Activated naive CD8-positive, alpha-beta T cell treated with anti-CD3 and anti-CD28 coated beads, Interleukin-2, amount 10 ng/mL, durations not matched to agents 7 days and 5 days (primary cell): Measurements from ENCODE around the gene AFMID. TPM values are rescaled to one million over a fixed set of nuclear protein-coding genes. Genes with fewer than 3 reads are reported as not detected.
A peak's percentile ranks its signal among the peaks of the same experiment; 100 is the strongest.
"Not testable (repeated sequence)": the region's sequence is repeated elsewhere in the genome, so short reads cannot be mapped to it uniquely, and the experiment has no call there.

Source experiments
- ATAC-seq: fragments of 150-1000 bp; cut with Tn5 transposase; one replicate; pipeline ENCODE4 v1.10.0; 2021; ENCODE audit warnings: low read depth, moderate library complexity
- POLR2A ChIA-PET: fragments of 350-600 bp; sonication (Branson Sonifier 250); formaldehyde crosslinking; loops from one replicate; lab custom pipeline; 2021; ENCODE audit warnings: antibody characterized with exemption; lab: Charles Lee
- DNase-seq: peaks from one replicate; pipeline ENCODE4 v3.0.0; 2021
- H3K27ac Mint-ChIP-seq: one replicate; pipeline ENCODE4 v1.8.0; 2022; ENCODE audit warnings: mild to moderate bottlenecking, mixed read lengths
- H3K27me3 Mint-ChIP-seq: one replicate; pipeline ENCODE4 v1.8.0; 2022; ENCODE audit warnings: mild to moderate bottlenecking, moderate library complexity, mixed read lengths
- H3K36me3 Mint-ChIP-seq: one replicate; pipeline ENCODE4 v1.8.0; 2021; ENCODE audit warnings: mild to moderate bottlenecking, mixed read lengths
- H3K4me1 Mint-ChIP-seq: one replicate; pipeline ENCODE4 v1.8.0; 2021; ENCODE audit warnings: mixed read lengths
- H3K4me3 Mint-ChIP-seq: one replicate; pipeline ENCODE4 v1.8.0; 2022; ENCODE audit warnings: mild to moderate bottlenecking, moderate library complexity, mixed read lengths
- H3K9me3 Mint-ChIP-seq: one replicate; pipeline ENCODE4 v1.8.0; 2021; ENCODE audit warnings: mixed read lengths
- total RNA-seq, 2 experiments: library from RNA; stranded (reverse); gene quantifications; one replicate each; pipeline ENCODE4 v1.2.3, GENCODE V29; 2021

AFMID gene
- total RNA-seq, 2 experiments from 2014 or later: 11.3 to 13.4 TPM

DNA sequence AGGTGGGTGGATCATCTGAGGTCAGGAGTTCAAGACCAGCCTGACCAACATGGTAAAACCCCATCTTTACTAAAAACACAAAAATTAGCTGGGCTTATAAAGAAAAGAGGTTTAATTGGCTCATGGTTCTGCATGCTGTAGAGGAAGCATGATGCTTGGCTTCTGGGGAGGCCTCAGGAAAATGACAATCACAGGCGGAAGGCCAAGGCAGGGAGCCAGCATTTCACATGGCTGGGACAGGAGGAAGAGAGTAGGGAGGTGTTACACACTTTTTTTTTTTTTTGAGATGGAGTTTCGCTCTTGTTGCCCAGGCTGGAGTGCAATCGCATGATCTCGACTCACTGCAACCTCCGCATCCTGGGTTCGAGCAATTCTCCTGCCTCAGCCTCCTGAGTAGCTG lies 47.9 kb downstream of the AFMID start:
- H3K27ac Mint-ChIP-seq, ATAC-seq, H3K36me3 Mint-ChIP-seq, POLR2A ChIA-PET, DNase-seq, H3K4me3 Mint-ChIP-seq, H3K4me1 Mint-ChIP-seq, H3K9me3 Mint-ChIP-seq: not testable (repeated sequence)
- peaks cover 32% of the 10 kb centered on the region for H3K27me3 Mint-ChIP-seq

GRCh38 chr17:78235885-78236284 lies 48.7 kb downstream of the AFMID start:
- no peak overlapping the region for H3K4me3 Mint-ChIP-seq
- H3K27me3 Mint-ChIP-seq: peaks cover 23% of the 10 kb centered on the region
- DNase-seq: no peak
- H3K4me1 Mint-ChIP-seq: peaks cover 5% of the 10 kb centered on the region
- POLR2A ChIA-PET: no interaction called here
- no peaks in the 10 kb centered on the region for H3K36me3 Mint-ChIP-seq
- H3K27ac Mint-ChIP-seq: no peak overlapping the region
- no peaks in the 10 kb centered on the region for H3K9me3 Mint-ChIP-seq
- ATAC-seq: no peak

GRCh38 chr17:78236362-78237127 lies 49.4 kb downstream of the AFMID start:
- ATAC-seq: no peak
- peaks cover 5% of the 10 kb centered on the region for H3K4me1 Mint-ChIP-seq
- H3K9me3 Mint-ChIP-seq: no peaks in the 10 kb centered on the region
- POLR2A ChIA-PET: no interaction called here
- H3K36me3 Mint-ChIP-seq: no peaks in the 10 kb centered on the region
- DNase-seq: no peak
- no peak overlapping the region for H3K27ac Mint-ChIP-seq
- peaks cover 16% of the 10 kb centered on the region for H3K27me3 Mint-ChIP-seq
- no peak overlapping the region for H3K4me3 Mint-ChIP-seq

DNA sequence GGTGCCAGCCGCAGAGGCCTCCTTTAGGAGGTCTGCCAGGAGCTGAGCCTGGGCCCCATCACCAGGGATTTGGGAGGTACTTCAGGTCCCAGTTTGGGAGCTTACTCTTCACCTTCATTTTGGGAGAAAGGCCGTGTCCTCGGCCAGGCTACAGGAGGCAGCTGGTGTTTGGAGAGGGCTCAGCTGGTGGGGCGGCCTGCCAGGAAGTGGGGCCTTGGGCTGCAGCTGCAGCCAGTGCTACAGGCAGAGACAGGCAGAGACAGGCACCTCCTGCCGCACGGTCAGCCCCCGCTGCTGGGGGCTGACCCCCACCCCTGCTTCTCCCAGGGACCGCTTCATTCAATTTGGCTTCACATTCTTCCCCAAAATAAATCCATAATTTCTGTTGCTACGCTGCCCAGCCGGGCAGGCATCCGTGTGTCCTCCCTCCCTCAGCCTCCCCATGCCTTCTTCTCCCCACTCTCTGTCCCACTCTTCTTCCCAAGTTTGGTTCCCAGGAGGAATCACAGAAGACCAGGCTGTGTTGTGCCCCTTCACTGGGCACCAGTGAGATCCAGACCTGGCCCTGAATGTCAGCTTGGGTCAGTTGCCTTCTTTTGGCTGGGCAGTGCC lies 50.3 kb downstream of the AFMID start:
- Mint-ChIP-seq H3K27ac (no peak overlapping the region), H3K36me3 (no peaks in the 10 kb centered on the region), H3K4me1 (peaks cover 5% of the 10 kb centered on the region), H3K4me3 (no peak overlapping the region), H3K9me3 (no peaks in the 10 kb centered on the region), H3K27me3 (peaks cover 10% of the 10 kb centered on the region)
- DNase-seq (no peak), ATAC-seq (no peak)
- POLR2A ChIA-PET: no interaction called here

GRCh38 chr17:78238823-78239488 lies 51.8 kb downstream of the AFMID start:
- POLR2A ChIA-PET: no interaction called here
- Mint-ChIP-seq H3K4me3 (no peak overlapping the region), H3K4me1 (peaks cover 6% of the 10 kb centered on the region), H3K36me3 (no peaks in the 10 kb centered on the region), H3K27ac (no peak overlapping the region), H3K27me3 (peaks cover 2% of the 10 kb centered on the region), H3K9me3 (no peaks in the 10 kb centered on the region)
- DNase-seq (no peak), ATAC-seq (no peak)

DNA sequence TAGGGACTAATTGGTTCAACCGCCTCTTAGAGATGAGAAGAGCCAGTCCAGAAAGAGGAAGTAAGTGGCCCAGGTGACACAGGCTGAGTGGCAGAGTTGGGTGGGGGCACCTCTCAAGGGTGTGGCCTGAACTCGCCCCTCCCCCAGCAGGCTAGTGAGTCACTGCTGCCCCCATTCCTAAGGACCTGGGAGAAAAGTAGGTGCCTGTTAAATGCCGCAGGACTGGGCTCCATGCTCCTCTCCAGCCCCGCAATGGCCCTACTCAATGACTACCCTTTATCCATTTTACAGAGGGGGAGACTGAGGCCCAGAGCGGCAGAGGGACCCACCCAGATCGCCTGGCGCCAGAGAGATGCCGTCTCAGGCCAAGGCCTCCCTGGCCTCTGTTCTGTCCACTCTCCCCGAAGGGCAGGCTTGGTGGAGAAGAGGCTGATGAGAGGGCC lies 52.3 kb downstream of the AFMID start:
- ATAC-seq: no peak
- H3K27me3 Mint-ChIP-seq: peaks cover 3% of the 10 kb centered on the region

DNA sequence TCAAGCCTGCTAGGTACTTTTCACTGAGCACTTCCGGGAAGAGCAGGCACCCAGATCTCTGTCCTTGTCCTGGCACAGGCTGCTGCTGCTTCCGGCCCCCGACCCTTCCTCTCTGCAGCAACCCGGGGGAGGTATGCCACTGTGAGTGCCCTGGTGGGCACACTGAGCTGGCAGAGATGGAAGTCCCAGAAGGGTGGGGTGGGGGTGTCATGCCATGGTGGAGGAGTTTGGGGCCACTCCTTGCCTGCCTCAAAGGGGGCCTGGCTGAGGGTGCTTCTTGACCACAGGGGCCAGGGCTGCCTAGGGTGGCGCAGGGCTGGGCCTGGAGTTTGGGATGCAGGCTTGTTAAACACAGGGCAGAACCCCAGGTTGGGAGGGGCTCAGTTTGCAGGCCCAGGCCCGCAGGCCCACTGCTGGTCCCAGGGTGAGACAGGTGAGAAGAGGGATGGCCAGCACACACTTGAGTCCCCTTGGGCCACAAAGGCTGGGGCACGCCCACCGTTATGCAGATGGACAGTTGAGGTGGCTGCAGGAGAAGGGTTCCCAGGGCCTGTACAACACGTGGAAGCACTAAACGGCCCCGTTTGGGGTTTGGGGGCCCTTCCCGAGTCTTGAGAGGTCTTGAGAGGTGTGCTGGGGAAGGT lies 53.0 kb downstream of the AFMID start:
- H3K4me1 Mint-ChIP-seq: peaks cover 6% of the 10 kb centered on the region
- no peak overlapping the region for H3K4me3 Mint-ChIP-seq
- peaks cover 4% of the 10 kb centered on the region for H3K27me3 Mint-ChIP-seq
- no peaks in the 10 kb centered on the region for H3K36me3 Mint-ChIP-seq
- POLR2A ChIA-PET: no interaction called here
- H3K9me3 Mint-ChIP-seq: no peaks in the 10 kb centered on the region
- ATAC-seq (no peak), DNase-seq (no peak)
- H3K27ac Mint-ChIP-seq: no peak overlapping the region

More for the DNA sequence above, 52.3 kb downstream of the AFMID start:
- no peak for DNase-seq
- no peak overlapping the region for H3K4me3 Mint-ChIP-seq
- H3K36me3 Mint-ChIP-seq: no peaks in the 10 kb centered on the region
- no peaks in the 10 kb centered on the region for H3K9me3 Mint-ChIP-seq
- peaks cover 6% of the 10 kb centered on the region for H3K4me1 Mint-ChIP-seq
- POLR2A ChIA-PET: no interaction called here
- H3K27ac Mint-ChIP-seq: no peak overlapping the region

- POLR2A ChIA-PET: no interaction called here
- Mint-ChIP-seq H3K4me1 (peaks cover 6% of the 10 kb centered on the region), H3K4me3 (no peak overlapping the region), H3K9me3 (peaks cover 3% of the 10 kb centered on the region), H3K27ac (no peak overlapping the region), H3K27me3 (peaks cover 8% of the 10 kb centered on the region), H3K36me3 (no peaks in the 10 kb centered on the region)
- no peak for ATAC-seq
- DNase-seq: no peak
Observed at GRCh38 chr17:78240839-78241238, 53.7 kb downstream of the AFMID start.

GRCh38 chr17:78241277-78242023 lies 54.3 kb downstream of the AFMID start:
- Mint-ChIP-seq H3K27ac (no peak overlapping the region), H3K4me1 (peaks cover 6% of the 10 kb centered on the region), H3K4me3 (no peak overlapping the region), H3K27me3 (peaks cover 9% of the 10 kb centered on the region), H3K36me3 (no peaks in the 10 kb centered on the region), H3K9me3 (peaks cover 3% of the 10 kb centered on the region)
- POLR2A ChIA-PET: no interaction called here
- ATAC-seq: no peak
- DNase-seq: no peak

GRCh38 chr17:78242024-78242742 lies 55.0 kb downstream of the AFMID start:
- Mint-ChIP-seq H3K27ac (no peak overlapping the region), H3K4me1 (peaks cover 6% of the 10 kb centered on the region), H3K36me3 (no peaks in the 10 kb centered on the region), H3K4me3 (no peak overlapping the region), H3K27me3 (peaks cover 15% of the 10 kb centered on the region), H3K9me3 (peaks cover 3% of the 10 kb centered on the region)
- POLR2A ChIA-PET: interaction anchor here (1.0 kb wide), 1 partner anchor 9 kb away, joined by 3 read pairs; no protein-coding TSS in a partner anchor
- ATAC-seq (peak; percentile 24), DNase-seq (no peak)

GRCh38 chr17:78247304-78247703 lies 60.1 kb downstream of the AFMID start:
- Mint-ChIP-seq H3K27ac (no peak overlapping the region), H3K36me3 (no peaks in the 10 kb centered on the region), H3K4me1 (peaks cover 19% of the 10 kb centered on the region), H3K27me3 (peaks cover 22% of the 10 kb centered on the region), H3K9me3 (peaks cover 3% of the 10 kb centered on the region), H3K4me3 (no peak overlapping the region)
- DNase-seq: no peak
- ATAC-seq: no peak
- POLR2A ChIA-PET: no interaction called here
